ENCODE data around the gene PGAP2. TPM values are rescaled to one million over a fixed set of nuclear protein-coding genes. Genes with fewer than 3 reads are reported as not detected.
"Not testable (repeated sequence)": the region's sequence is repeated elsewhere in the genome, so short reads cannot be mapped to it uniquely, and the experiment has no call there.

The PGAP2 gene
- 22.7 TPM for total RNA-seq (ENCODE audit: unreplicated experiment)
- long read RNA-seq, partial matches to known transcripts: 0 of 13 reads
- long read RNA-seq, other reads (novel, unspliced or antisense): 6 of 13 reads

DNA sequence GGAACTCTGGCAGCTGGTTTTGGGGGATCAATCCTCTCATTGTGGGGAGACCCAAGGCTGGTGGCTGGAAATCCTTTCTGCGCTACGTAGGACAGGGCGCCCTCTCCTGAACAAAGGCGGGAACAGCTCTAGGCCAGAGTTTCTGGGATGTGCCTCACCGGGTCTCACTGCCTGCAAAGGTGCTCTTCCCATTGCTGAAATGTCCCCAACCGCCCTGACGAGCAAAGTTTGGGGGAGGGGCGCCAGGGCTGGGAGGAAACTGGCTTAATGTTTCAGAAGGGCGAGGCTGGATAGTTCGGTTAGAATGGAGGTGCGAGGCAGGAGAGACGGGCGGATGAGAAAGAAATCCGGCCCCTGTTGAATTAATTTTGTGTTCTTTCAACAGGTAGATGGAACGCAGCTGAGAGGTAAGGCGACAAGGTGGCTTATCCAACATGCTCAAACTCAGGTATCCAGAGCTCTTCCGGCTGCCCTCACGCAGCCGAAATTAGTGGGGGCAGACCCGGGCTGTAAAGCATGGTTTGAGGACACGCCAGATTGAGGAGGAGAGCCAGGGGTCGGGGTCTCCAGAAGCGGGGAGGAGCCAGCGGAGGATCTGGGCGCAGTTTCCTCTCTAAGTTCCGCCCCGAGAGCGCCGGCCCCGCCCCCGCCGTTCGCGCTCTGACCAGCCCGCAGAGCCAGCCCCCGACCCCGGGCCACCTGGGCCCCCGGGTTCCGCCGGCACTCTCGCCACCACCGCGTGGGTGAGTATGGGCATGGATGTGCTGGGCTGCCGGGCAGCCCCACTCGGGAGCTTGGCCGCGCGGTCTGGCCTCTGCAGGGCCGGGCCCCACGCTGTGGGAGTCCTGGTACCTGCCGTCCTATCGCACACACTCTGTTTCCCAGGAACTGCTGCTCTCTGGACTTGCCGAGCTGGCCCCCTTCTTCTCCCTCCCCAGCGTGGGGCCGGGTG, at the start of gene PGAP2:
PGAP2 (plus strand) TSS at position 652 of the 952 bp plus-strand sequence. CDS start 2,700 bp downstream, outside the sequence.
- peaks cover 5% of the 10 kb centered on the region for H3K27me3 Mint-ChIP-seq (ENCODE audit: unreplicated experiment)
- H3K27ac Mint-ChIP-seq (ENCODE audit: unreplicated experiment): peak within 1 kb of the TSS; percentile 57
- no peaks in the 10 kb centered on the region for H3K9me3 Mint-ChIP-seq (ENCODE audit: unreplicated experiment)
- H3K4me3 Mint-ChIP-seq (ENCODE audit: unreplicated experiment): peak within 1 kb of the TSS; percentile 98
- H3K36me3 Mint-ChIP-seq (ENCODE audit: low read depth, unreplicated experiment): peaks cover 5% of the 10 kb centered on the region
- TF ChIP-seq, protein P1, sequence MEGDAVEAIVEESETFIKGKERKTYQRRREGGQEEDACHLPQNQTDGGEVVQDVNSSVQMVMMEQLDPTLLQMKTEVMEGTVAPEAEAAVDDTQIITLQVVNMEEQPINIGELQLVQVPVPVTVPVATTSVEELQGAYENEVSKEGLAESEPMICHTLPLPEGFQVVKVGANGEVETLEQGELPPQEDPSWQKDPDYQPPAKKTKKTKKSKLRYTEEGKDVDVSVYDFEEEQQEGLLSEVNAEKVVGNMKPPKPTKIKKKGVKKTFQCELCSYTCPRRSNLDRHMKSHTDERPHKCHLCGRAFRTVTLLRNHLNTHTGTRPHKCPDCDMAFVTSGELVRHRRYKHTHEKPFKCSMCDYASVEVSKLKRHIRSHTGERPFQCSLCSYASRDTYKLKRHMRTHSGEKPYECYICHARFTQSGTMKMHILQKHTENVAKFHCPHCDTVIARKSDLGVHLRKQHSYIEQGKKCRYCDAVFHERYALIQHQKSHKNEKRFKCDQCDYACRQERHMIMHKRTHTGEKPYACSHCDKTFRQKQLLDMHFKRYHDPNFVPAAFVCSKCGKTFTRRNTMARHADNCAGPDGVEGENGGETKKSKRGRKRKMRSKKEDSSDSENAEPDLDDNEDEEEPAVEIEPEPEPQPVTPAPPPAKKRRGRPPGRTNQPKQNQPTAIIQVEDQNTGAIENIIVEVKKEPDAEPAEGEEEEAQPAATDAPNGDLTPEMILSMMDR (IDR thresholded peaks at IDR 0.05; ENCODE audit: unreplicated experiment): no peak
- H3K4me1 Mint-ChIP-seq (ENCODE audit: unreplicated experiment): peaks cover 18% of the 10 kb centered on the region
- DNase-seq (ENCODE audit: low spot score): peak; percentile 75

DNA sequence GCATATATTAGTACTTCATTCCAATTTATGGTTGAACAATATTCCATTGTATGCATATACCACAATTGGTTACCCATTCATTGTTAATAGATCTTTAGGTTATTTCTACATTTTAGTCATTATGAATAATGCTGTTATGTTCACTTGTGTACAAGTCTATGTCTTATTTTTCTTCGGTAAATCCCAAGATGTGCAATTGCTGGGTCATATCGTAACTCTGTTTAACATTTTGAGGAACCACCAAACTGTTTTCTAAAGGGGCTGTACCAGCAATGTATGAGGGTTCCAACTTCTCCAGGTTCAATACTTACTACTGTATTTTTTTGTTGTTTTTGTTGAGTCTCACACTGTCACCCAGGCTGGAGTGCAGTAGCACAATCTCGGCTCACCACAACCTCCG, 44.1 kb upstream of the PGAP2 start:
- Mint-ChIP-seq H3K27me3 (ENCODE audit: unreplicated experiment) (no peaks in the 10 kb centered on the region), H3K4me3 (ENCODE audit: unreplicated experiment) (no peak overlapping the region), H3K4me1 (ENCODE audit: unreplicated experiment) (no peaks in the 10 kb centered on the region), H3K27ac (ENCODE audit: unreplicated experiment) (no peak overlapping the region), H3K36me3 (ENCODE audit: low read depth, unreplicated experiment) (peaks cover 18% of the 10 kb centered on the region), H3K9me3 (ENCODE audit: unreplicated experiment) (no peaks in the 10 kb centered on the region)
- DNase-seq (ENCODE audit: low spot score): no peak
- TF ChIP-seq, protein P1 (IDR thresholded peaks at IDR 0.05; ENCODE audit: unreplicated experiment): no peak

DNA sequence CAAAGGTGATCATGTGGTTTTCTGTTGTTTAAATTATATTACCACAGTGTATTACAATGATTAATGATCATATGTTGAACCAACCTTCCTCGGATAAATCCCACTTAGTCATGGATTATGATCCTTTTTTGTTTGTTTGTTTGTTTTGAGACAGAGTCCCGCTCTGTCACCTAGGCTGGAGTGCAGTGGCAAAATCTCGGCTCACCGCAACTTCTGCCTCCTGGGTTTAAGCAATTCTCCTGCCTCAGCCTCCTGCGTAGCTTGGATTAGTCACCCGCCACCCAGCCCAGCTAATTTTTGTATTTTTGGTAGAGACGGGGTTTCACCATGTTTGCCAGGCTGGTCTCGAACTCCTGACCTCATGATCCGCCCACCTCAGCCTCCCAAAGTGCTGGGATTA, 41.5 kb upstream of the PGAP2 start:
- not testable (repeated sequence) for H3K27me3 Mint-ChIP-seq (ENCODE audit: unreplicated experiment); H3K27ac Mint-ChIP-seq (ENCODE audit: unreplicated experiment); H3K9me3 Mint-ChIP-seq (ENCODE audit: unreplicated experiment); H3K4me1 Mint-ChIP-seq (ENCODE audit: unreplicated experiment); DNase-seq (ENCODE audit: low spot score); H3K4me3 Mint-ChIP-seq (ENCODE audit: unreplicated experiment)
- peaks cover 35% of the 10 kb centered on the region for H3K36me3 Mint-ChIP-seq (ENCODE audit: low read depth, unreplicated experiment)

DNA sequence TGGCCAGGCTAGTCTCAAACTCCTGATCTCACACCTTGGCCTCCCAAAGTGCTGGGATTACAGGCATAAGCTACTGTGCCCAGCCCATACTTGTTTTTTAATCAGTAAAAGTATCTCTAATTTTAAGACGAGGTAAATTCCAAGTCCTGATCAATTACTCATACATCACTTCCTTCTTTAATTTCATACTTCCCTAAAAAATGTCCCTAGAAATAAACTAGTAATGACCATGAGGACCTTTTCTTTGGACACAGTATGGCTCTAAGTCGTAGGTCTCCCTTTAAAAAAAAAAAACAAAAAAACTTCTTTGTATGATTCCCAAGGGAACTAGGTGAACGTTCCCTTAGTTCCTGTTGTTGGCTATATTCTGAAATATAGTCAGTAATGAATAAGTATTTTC, 40.8 kb upstream of the PGAP2 start:
- H3K9me3 Mint-ChIP-seq (ENCODE audit: unreplicated experiment): no peaks in the 10 kb centered on the region
- H3K36me3 Mint-ChIP-seq (ENCODE audit: low read depth, unreplicated experiment): peaks cover 40% of the 10 kb centered on the region
- no peaks in the 10 kb centered on the region for H3K4me1 Mint-ChIP-seq (ENCODE audit: unreplicated experiment)
- no peak overlapping the region for H3K4me3 Mint-ChIP-seq (ENCODE audit: unreplicated experiment)
- H3K27me3 Mint-ChIP-seq (ENCODE audit: unreplicated experiment): no peaks in the 10 kb centered on the region
- DNase-seq (ENCODE audit: low spot score): no peak
- TF ChIP-seq, protein P1 (IDR thresholded peaks at IDR 0.05; ENCODE audit: unreplicated experiment): no peak
- H3K27ac Mint-ChIP-seq (ENCODE audit: unreplicated experiment): no peak overlapping the region

DNA sequence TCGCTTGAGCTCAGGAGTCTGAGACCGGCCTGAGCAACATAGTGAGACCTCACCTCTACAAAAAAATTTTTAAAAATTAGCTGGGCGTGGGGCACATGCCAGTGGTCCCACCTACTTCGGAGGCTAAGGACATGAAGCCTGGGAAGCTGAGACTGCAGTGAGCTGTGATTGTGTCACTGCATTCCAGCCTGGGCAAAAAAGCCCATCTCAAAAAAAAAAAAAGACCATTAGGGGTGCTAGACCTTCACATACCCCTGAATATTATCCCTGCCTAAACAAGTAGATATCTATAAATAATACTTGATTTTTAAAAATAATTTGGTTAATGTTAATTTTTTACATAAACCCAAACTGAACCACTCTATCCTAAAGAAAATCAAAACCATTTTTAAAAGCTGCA, 35.2 kb upstream of the PGAP2 start:
- H3K4me1 Mint-ChIP-seq (ENCODE audit: unreplicated experiment): no peaks in the 10 kb centered on the region
- no peak for DNase-seq (ENCODE audit: low spot score)
- H3K27me3 Mint-ChIP-seq (ENCODE audit: unreplicated experiment): no peaks in the 10 kb centered on the region
- H3K36me3 Mint-ChIP-seq (ENCODE audit: low read depth, unreplicated experiment): peaks cover 34% of the 10 kb centered on the region
- TF ChIP-seq, protein P1 (IDR thresholded peaks at IDR 0.05; ENCODE audit: unreplicated experiment): no peak
- H3K9me3 Mint-ChIP-seq (ENCODE audit: unreplicated experiment): no peaks in the 10 kb centered on the region
- no peak overlapping the region for H3K27ac Mint-ChIP-seq (ENCODE audit: unreplicated experiment)
- no peak overlapping the region for H3K4me3 Mint-ChIP-seq (ENCODE audit: unreplicated experiment)

Data from endothelial cell (in vitro differentiated cells).